ENCODE measurements around the gene PDE4B.

The PDE4B gene

DNA sequence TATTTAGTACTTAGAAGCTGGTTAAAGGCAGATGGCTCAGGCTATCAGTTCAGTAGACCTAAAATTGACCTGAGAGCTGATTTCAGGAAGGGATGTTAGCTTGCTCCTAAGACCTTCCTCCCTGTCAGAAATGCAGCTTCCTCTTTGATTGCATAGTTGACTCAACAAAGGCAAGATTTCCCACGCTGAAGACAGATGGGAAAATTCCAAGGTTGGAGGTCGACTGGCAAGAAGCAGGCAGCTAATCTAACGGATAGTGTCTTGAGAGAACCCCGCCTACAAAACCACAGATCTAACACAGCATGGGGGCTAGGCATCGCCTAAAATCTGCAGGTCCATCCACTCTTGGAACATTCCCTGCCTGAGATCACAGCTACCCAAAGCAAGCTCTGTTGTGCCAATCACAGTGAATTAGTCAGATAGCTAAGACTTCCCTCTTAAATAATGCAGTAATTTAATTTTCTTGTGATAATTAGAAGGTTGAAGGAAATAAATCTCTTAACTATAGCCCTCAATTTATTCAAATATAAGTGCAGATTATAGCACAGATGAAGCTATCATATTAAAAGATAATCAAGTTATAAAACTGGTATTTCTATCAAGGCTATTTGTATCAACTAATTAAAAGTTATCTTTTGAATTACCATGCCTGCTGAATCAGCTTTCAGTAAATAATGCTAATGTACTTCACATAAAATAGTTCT lies 383.5 kb downstream of the PDE4B start:
- no peak overlapping the region for H3K27ac ChIP-seq (ENCODE audit: low read depth, low read length)
- H3K9me3 ChIP-seq (ENCODE audit: control insufficient read depth in 5 of 5, low read length in 5 of 5) = no peaks in the 10 kb centered on the region
- H3K9ac ChIP-seq (ENCODE audit: low read length in 5 of 5) = no peak overlapping the region
- H3K36me3 ChIP-seq (ENCODE audit: control insufficient read depth in 5 of 5, insufficient read depth in 5 of 5, low read length in 5 of 5) = no peaks in the 10 kb centered on the region
- H3K4me1 ChIP-seq (ENCODE audit: control insufficient read depth in 5 of 5, insufficient read depth in 5 of 5, low read length in 5 of 5) = no peaks in the 10 kb centered on the region
- no peak overlapping the region for H3K4me3 ChIP-seq (ENCODE audit: low read depth in 1 of 5, low read length in 5 of 5)
- no peaks in the 10 kb centered on the region for H3K27me3 ChIP-seq (ENCODE audit: control insufficient read depth in 5 of 5, insufficient read depth in 4 of 5, low read length in 5 of 5)

- H3K4me1 ChIP-seq (ENCODE audit: control insufficient read depth in 5 of 5, insufficient read depth in 5 of 5, low read length in 5 of 5) = no peaks in the 10 kb centered on the region
- no peaks in the 10 kb centered on the region for H3K36me3 ChIP-seq (ENCODE audit: control insufficient read depth in 5 of 5, insufficient read depth in 5 of 5, low read length in 5 of 5)
- no peak overlapping the region for H3K27ac ChIP-seq (ENCODE audit: low read depth, low read length)
- no peaks in the 10 kb centered on the region for H3K27me3 ChIP-seq (ENCODE audit: control insufficient read depth in 5 of 5, insufficient read depth in 4 of 5, low read length in 5 of 5)
- no peaks in the 10 kb centered on the region for H3K9me3 ChIP-seq (ENCODE audit: control insufficient read depth in 5 of 5, low read length in 5 of 5)
- no peak overlapping the region for H3K4me3 ChIP-seq (ENCODE audit: low read depth in 1 of 5, low read length in 5 of 5)
- no peak overlapping the region for H3K9ac ChIP-seq (ENCODE audit: low read length in 5 of 5)
Measured at GRCh38 chr1:66176832-66177231, 384.1 kb downstream of the PDE4B start.

DNA sequence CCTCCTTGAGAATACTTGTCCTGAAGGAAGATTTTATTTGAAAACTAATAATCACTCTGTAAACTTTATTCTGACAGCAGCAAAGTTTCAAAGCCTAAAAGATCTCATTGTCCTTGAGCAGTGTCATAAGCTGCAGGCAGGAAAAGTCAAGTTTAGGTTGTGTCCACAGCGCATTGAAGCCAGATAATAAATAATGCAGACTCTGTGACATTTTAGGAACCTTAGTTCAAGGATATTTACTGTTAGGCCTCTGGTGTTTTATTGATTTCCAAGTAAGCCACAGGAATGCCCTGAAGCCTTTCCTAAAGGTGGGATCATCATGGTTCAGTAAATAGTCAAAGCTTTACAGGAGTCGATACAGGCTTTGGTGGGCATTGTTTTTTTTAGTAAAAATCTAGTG lies 384.8 kb downstream of the PDE4B start:
- H3K4me1 ChIP-seq (ENCODE audit: control insufficient read depth in 5 of 5, insufficient read depth in 5 of 5, low read length in 5 of 5) = peaks cover 0 to 2% (median 0%) of the 10 kb centered on the region in 5 donors
- no peaks in the 10 kb centered on the region for H3K27me3 ChIP-seq (ENCODE audit: control insufficient read depth in 5 of 5, insufficient read depth in 4 of 5, low read length in 5 of 5)
- no peak overlapping the region for H3K9ac ChIP-seq (ENCODE audit: low read length in 5 of 5)
- no peak overlapping the region for H3K4me3 ChIP-seq (ENCODE audit: low read depth in 1 of 5, low read length in 5 of 5)
- no peaks in the 10 kb centered on the region for H3K36me3 ChIP-seq (ENCODE audit: control insufficient read depth in 5 of 5, insufficient read depth in 5 of 5, low read length in 5 of 5)
- no peaks in the 10 kb centered on the region for H3K9me3 ChIP-seq (ENCODE audit: control insufficient read depth in 5 of 5, low read length in 5 of 5)
- H3K27ac ChIP-seq (ENCODE audit: low read depth, low read length) = no peak overlapping the region

- Histone ChIP-seq H3K36me3 (ENCODE audit: control insufficient read depth in 5 of 5, insufficient read depth in 5 of 5, low read length in 5 of 5) (no peaks in the 10 kb centered on the region), H3K27ac (ENCODE audit: low read depth, low read length) (no peak overlapping the region), H3K27me3 (ENCODE audit: control insufficient read depth in 5 of 5, insufficient read depth in 4 of 5, low read length in 5 of 5) (no peaks in the 10 kb centered on the region)
Measured at GRCh38 chr1:66182026-66182425, 389.3 kb downstream of the PDE4B start.

DNA sequence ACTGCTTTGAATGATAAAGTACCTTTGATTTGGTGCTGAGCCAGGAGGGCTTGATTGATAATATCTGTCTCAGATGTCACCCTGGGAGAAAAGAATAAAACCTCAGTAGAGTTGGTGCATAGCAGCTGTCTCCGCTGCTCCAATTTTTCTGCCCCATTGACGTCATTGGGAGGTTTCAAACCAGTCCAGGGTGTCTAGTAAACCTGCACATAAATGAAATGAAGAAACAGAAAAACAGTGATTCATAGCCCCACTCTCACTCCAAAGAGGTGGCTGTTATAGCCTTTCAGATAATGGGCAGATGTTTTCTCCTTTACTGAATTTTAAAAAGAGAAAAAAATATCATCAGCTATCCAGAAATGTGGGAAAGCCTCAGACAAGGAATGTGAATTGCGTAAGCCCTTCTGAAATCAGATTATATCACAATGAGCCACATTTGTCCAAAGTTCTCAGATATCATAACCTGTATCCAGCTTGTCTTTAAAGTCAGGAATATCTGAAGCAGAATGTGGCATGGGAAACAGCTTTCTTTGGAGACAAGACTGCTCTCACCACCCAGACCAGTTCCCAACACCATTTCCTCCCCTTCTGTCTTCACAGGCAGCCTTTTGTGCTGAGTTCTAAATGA lies 390.0 kb downstream of the PDE4B start:
- Histone ChIP-seq H3K4me3 (ENCODE audit: low read depth in 1 of 5, low read length in 5 of 5) (no peak overlapping the region), H3K27me3 (ENCODE audit: control insufficient read depth in 5 of 5, insufficient read depth in 4 of 5, low read length in 5 of 5) (no peaks in the 10 kb centered on the region), H3K9ac (ENCODE audit: low read length in 5 of 5) (no peak overlapping the region), H3K9me3 (ENCODE audit: control insufficient read depth in 5 of 5, low read length in 5 of 5) (no peaks in the 10 kb centered on the region), H3K36me3 (ENCODE audit: control insufficient read depth in 5 of 5, insufficient read depth in 5 of 5, low read length in 5 of 5) (no peaks in the 10 kb centered on the region), H3K27ac (ENCODE audit: low read depth, low read length) (no peak overlapping the region), H3K4me1 (ENCODE audit: control insufficient read depth in 5 of 5, insufficient read depth in 5 of 5, low read length in 5 of 5) (peaks cover 0 to 6% (median 4%) of the 10 kb centered on the region in 5 donors)

More at GRCh38 chr1:66182026-66182425, 389.3 kb downstream of the PDE4B start:
- Histone ChIP-seq H3K9ac (ENCODE audit: low read length in 5 of 5) (no peak overlapping the region), H3K9me3 (ENCODE audit: control insufficient read depth in 5 of 5, low read length in 5 of 5) (no peaks in the 10 kb centered on the region), H3K4me1 (ENCODE audit: control insufficient read depth in 5 of 5, insufficient read depth in 5 of 5, low read length in 5 of 5) (peaks cover 0 to 6% (median 4%) of the 10 kb centered on the region in 5 donors), H3K4me3 (ENCODE audit: low read depth in 1 of 5, low read length in 5 of 5) (no peak overlapping the region)

- Histone ChIP-seq H3K27me3 (ENCODE audit: control insufficient read depth in 5 of 5, insufficient read depth in 4 of 5, low read length in 5 of 5) (no peaks in the 10 kb centered on the region), H3K4me1 (ENCODE audit: control insufficient read depth in 5 of 5, insufficient read depth in 5 of 5, low read length in 5 of 5) (peaks cover 0 to 6% (median 4%) of the 10 kb centered on the region in 5 donors), H3K27ac (ENCODE audit: low read depth, low read length) (no peak overlapping the region), H3K9me3 (ENCODE audit: control insufficient read depth in 5 of 5, low read length in 5 of 5) (no peaks in the 10 kb centered on the region), H3K36me3 (ENCODE audit: control insufficient read depth in 5 of 5, insufficient read depth in 5 of 5, low read length in 5 of 5) (no peaks in the 10 kb centered on the region), H3K4me3 (ENCODE audit: low read depth in 1 of 5, low read length in 5 of 5) (no peak overlapping the region), H3K9ac (ENCODE audit: low read length in 5 of 5) (no peak overlapping the region)
Measured at GRCh38 chr1:66183400-66183799, 390.7 kb downstream of the PDE4B start.

DNA sequence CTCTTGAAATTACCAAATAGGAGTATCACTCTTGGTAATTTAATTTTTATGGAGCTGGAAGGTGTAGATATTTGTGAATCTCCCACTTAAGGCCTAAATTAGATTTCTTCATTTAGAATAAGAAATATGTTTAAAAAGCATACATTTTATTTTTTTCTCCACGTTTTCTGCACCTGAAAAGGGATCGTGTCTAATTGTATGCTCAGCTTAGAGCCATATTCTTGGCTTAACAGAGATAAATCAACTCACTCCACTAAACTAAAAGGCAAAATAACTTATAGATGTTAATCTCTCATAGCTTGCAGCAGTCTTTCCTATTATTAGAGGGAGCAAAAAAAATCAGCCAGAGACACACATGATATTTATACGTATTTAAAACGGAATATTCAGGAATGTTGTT lies 404.4 kb downstream of the PDE4B start:
- Histone ChIP-seq H3K9me3 (ENCODE audit: control insufficient read depth in 5 of 5, low read length in 5 of 5) (no peaks in the 10 kb centered on the region), H3K4me1 (ENCODE audit: control insufficient read depth in 5 of 5, insufficient read depth in 5 of 5, low read length in 5 of 5) (no peaks in the 10 kb centered on the region), H3K27me3 (ENCODE audit: control insufficient read depth in 5 of 5, insufficient read depth in 4 of 5, low read length in 5 of 5) (no peaks in the 10 kb centered on the region), H3K4me3 (ENCODE audit: low read depth in 1 of 5, low read length in 5 of 5) (no peak overlapping the region), H3K36me3 (ENCODE audit: control insufficient read depth in 5 of 5, insufficient read depth in 5 of 5, low read length in 5 of 5) (no peaks in the 10 kb centered on the region), H3K9ac (ENCODE audit: low read length in 5 of 5) (no peak overlapping the region), H3K27ac (ENCODE audit: low read depth, low read length) (no peak overlapping the region)

DNA sequence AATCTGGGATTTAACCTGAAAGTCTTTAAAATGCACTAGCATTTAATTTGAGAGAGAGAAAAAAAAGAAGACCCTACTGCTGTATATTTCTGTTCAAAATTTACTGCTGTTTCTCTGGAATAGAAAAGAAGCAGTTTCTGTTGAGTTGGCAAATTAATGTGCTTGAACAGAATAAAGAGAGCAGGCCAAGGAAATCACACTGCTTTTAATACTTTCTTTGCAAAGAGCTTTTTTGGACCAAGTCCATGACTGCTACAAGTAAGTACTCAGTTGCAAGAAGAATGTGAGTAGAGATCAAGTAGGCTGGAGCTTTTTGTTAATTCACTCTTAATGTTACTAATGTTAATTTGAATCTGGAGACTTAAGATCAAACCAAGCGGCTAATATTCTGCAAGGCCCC lies 405.1 kb downstream of the PDE4B start:
- Histone ChIP-seq H3K27me3 (ENCODE audit: control insufficient read depth in 5 of 5, insufficient read depth in 4 of 5, low read length in 5 of 5) (no peaks in the 10 kb centered on the region), H3K9ac (ENCODE audit: low read length in 5 of 5) (no peak overlapping the region), H3K4me3 (ENCODE audit: low read depth in 1 of 5, low read length in 5 of 5) (no peak overlapping the region), H3K9me3 (ENCODE audit: control insufficient read depth in 5 of 5, low read length in 5 of 5) (no peaks in the 10 kb centered on the region), H3K27ac (ENCODE audit: low read depth, low read length) (no peak overlapping the region), H3K36me3 (ENCODE audit: control insufficient read depth in 5 of 5, insufficient read depth in 5 of 5, low read length in 5 of 5) (no peaks in the 10 kb centered on the region), H3K4me1 (ENCODE audit: control insufficient read depth in 5 of 5, insufficient read depth in 5 of 5, low read length in 5 of 5) (no peaks in the 10 kb centered on the region)

GRCh38 chr1:66206563-66207144 lies 414.0 kb downstream of the PDE4B start:
- H3K4me3 ChIP-seq (ENCODE audit: low read depth in 1 of 5, low read length in 5 of 5) = no peak overlapping the region
- peaks cover 0 to 4% (median 0%) of the 10 kb centered on the region in 5 donors for H3K9me3 ChIP-seq (ENCODE audit: control insufficient read depth in 5 of 5, low read length in 5 of 5)
- no peak overlapping the region for H3K27ac ChIP-seq (ENCODE audit: low read depth, low read length)
- no peaks in the 10 kb centered on the region for H3K27me3 ChIP-seq (ENCODE audit: control insufficient read depth in 5 of 5, insufficient read depth in 4 of 5, low read length in 5 of 5)
- no peak overlapping the region for H3K9ac ChIP-seq (ENCODE audit: low read length in 5 of 5)
- no peaks in the 10 kb centered on the region for H3K36me3 ChIP-seq (ENCODE audit: control insufficient read depth in 5 of 5, insufficient read depth in 5 of 5, low read length in 5 of 5)
- no peaks in the 10 kb centered on the region for H3K4me1 ChIP-seq (ENCODE audit: control insufficient read depth in 5 of 5, insufficient read depth in 5 of 5, low read length in 5 of 5)

GRCh38 chr1:66207484-66207883 lies 414.8 kb downstream of the PDE4B start:
- H3K4me1 ChIP-seq (ENCODE audit: control insufficient read depth in 5 of 5, insufficient read depth in 5 of 5, low read length in 5 of 5) = no peaks in the 10 kb centered on the region
- H3K36me3 ChIP-seq (ENCODE audit: control insufficient read depth in 5 of 5, insufficient read depth in 5 of 5, low read length in 5 of 5) = no peaks in the 10 kb centered on the region
- H3K27me3 ChIP-seq (ENCODE audit: control insufficient read depth in 5 of 5, insufficient read depth in 4 of 5, low read length in 5 of 5) = no peaks in the 10 kb centered on the region
- H3K9me3 ChIP-seq (ENCODE audit: control insufficient read depth in 5 of 5, low read length in 5 of 5) = peaks cover 0 to 4% (median 0%) of the 10 kb centered on the region in 5 donors
- H3K4me3 ChIP-seq (ENCODE audit: low read depth in 1 of 5, low read length in 5 of 5) = no peak overlapping the region
- H3K9ac ChIP-seq (ENCODE audit: low read length in 5 of 5) = no peak overlapping the region
- H3K27ac ChIP-seq (ENCODE audit: low read depth, low read length) = no peak overlapping the region
